ENCODE results near the gene IL1R1.

Gene IL1R1

DNA sequence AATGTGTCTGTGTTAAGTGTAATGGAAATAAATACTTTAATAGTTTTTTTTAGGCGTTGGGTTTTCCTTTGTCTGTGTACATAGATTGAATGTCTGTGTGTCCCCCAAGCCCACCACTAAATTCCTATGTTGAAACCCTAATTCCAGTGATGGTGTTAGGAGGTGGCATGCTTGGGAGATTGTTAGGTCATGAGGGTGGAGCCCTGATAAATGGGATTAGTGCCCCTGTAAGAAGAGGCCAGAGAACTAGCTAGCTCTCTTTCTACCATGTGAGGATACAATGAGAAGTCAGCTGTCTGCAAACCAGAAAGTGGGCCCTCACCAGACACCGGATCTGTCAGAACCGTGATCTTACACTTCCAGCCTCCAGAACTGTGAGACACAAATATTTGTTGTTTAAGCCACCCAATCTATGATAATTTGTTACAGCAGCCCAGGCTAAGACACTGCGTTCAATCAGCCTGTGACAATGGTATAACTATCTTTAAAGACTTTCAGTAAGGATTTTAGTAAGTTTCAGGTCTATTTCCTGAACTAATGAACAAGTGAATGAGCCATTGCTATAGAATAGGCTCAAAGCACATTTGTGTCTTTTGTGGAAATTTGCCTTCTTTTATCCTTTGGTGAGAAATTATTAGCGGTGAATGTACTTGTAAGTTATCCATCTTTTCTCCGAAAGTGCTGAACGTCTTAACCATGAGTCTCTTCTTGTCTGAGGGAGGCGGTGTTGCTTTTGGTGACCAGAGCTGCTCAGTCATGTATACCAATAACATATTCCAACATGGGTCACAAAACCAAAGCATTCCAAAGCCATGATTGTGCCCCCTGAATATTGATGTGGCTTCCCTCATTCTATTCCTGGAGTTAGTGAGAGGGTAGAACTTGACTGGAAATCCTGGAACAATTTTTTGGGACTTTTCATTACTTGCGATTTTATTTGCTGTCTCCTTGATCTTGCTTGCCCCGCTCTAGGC is 29.6 kb upstream of the IL1R1 start:
- Histone ChIP-seq H3K27me3 (no peaks in the 10 kb centered on the region), H3K36me3 (no peaks in the 10 kb centered on the region), H3K27ac (no peak overlapping the region), H3K9me3 (no peaks in the 10 kb centered on the region), H3K4me3 (ENCODE audit: low read depth in 1 of 2, low read length in 1 of 2) (no peak overlapping the region), H3K4me1 (ENCODE audit: control insufficient read depth in 1 of 2, insufficient read depth in 1 of 2, low read depth in 1 of 2, low read length in 1 of 2) (peaks cover 20 to 24% of the 10 kb centered on the region in 2 experiments)
- TF ChIP-seq, protein P1, sequence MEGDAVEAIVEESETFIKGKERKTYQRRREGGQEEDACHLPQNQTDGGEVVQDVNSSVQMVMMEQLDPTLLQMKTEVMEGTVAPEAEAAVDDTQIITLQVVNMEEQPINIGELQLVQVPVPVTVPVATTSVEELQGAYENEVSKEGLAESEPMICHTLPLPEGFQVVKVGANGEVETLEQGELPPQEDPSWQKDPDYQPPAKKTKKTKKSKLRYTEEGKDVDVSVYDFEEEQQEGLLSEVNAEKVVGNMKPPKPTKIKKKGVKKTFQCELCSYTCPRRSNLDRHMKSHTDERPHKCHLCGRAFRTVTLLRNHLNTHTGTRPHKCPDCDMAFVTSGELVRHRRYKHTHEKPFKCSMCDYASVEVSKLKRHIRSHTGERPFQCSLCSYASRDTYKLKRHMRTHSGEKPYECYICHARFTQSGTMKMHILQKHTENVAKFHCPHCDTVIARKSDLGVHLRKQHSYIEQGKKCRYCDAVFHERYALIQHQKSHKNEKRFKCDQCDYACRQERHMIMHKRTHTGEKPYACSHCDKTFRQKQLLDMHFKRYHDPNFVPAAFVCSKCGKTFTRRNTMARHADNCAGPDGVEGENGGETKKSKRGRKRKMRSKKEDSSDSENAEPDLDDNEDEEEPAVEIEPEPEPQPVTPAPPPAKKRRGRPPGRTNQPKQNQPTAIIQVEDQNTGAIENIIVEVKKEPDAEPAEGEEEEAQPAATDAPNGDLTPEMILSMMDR (IDR thresholded peaks at IDR 0.05) = no peak

DNA sequence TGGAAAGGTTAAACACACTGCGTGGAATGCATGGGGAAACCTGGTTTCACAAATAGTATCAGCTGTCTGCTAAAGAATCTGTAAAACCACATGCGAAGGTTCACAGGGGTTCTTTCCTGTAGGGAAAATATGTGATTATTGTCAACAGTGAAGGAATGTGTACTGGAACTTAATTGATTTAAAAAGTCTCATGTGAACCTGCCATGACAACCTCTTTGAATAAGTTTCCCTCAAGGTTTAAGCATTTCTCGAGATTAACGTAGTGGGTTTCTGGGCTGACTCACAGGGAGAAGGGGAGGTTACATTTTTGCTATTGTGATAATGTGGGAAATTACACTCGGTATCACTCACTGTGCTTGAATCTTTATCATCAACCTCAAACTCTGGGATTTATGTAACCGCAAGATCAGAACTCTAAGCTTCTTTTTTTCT is 28.2 kb upstream of the IL1R1 start:
- Histone ChIP-seq H3K9me3 (no peaks in the 10 kb centered on the region), H3K27ac (no peak overlapping the region), H3K27me3 (no peaks in the 10 kb centered on the region), H3K4me1 (ENCODE audit: control insufficient read depth in 1 of 2, insufficient read depth in 1 of 2, low read depth in 1 of 2, low read length in 1 of 2) (peaks cover 20 to 24% of the 10 kb centered on the region in 2 experiments), H3K36me3 (no peaks in the 10 kb centered on the region), H3K4me3 (ENCODE audit: low read depth in 1 of 2, low read length in 1 of 2) (no peak overlapping the region)
- TF ChIP-seq, protein P1 (IDR thresholded peaks at IDR 0.05) = no peak

DNA sequence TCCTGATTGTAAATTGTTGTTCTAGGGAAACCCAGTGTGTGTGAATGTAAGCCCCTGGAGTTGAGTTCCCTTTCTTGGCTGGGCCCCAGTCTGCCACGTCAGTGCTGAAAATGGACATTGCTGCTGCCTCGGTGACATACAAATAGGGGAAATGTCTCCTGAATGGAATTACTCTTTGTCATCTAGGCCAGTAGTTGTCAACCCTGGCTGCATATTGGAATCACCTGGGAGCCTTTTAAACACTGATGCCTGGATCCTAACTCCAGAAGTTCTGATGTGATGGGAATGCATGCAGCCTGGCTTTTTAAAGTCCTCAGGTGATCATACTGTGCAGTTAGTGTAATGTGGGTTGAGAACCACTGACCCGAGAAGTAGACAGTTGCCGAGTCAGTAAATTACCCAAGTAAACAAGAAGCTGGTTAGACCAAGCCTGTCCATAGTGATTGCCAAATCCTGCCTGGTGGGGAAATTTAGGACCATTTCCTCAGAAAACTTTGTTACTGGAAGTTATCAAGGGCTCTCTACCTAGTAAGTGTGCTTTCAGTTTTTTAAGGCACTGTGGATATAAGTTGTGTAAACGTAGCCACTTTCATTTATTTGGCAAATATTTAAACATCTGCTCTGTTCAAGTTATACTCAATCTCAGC is 27.6 kb upstream of the IL1R1 start:
- Histone ChIP-seq H3K9me3 (no peaks in the 10 kb centered on the region), H3K36me3 (no peaks in the 10 kb centered on the region), H3K27me3 (no peaks in the 10 kb centered on the region), H3K27ac (peak overlapping the region; percentile 31), H3K4me3 (ENCODE audit: low read depth in 1 of 2, low read length in 1 of 2) (no peak overlapping the region), H3K4me1 (ENCODE audit: control insufficient read depth in 1 of 2, insufficient read depth in 1 of 2, low read depth in 1 of 2, low read length in 1 of 2) (peaks cover 20 to 24% of the 10 kb centered on the region in 2 experiments)
- TF ChIP-seq, protein P1 (IDR thresholded peaks at IDR 0.05) = no peak

DNA sequence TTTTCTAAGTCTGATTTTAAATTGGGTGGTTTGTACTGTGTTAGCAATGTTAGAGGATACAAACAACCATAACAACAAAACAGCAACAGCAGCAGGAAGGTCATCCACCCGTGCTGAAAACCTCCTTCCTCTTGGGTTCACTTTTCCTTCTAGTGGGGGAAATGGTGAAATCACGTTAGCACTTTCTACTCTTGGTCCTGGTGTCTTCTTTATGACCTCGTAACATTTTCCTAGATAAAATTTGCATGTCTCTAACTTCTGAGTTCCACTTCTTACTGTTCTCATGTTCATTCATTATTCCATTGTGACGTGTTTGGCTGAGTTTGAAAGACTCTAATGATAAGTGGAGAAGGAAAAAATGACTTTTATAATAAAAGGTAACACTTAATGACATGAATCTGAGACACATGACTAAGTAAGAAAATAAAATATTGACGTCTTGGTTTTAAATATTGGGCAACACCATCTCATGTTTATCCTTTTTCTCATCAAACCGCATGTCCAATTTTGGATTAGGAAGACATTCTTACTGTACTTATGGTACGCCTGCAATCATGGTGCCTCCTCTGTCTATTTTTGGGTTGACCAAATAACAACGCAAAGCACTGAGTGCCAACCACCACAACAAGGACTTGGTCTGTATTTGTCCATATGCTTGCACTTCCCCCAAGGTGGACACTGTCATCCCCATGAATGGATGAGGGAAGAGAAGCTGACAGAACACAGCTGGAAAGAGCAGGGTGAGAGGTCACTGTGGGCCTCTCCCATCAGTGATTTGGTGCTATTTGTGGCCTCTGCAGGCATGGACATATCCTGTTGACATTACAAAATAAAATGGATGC is 25.7 kb upstream of the IL1R1 start:
- peaks cover 20 to 24% of the 10 kb centered on the region in 2 experiments for H3K4me1 ChIP-seq (ENCODE audit: control insufficient read depth in 1 of 2, insufficient read depth in 1 of 2, low read depth in 1 of 2, low read length in 1 of 2)
- no peaks in the 10 kb centered on the region for H3K27me3 ChIP-seq
- no peak overlapping the region for H3K27ac ChIP-seq

DNA sequence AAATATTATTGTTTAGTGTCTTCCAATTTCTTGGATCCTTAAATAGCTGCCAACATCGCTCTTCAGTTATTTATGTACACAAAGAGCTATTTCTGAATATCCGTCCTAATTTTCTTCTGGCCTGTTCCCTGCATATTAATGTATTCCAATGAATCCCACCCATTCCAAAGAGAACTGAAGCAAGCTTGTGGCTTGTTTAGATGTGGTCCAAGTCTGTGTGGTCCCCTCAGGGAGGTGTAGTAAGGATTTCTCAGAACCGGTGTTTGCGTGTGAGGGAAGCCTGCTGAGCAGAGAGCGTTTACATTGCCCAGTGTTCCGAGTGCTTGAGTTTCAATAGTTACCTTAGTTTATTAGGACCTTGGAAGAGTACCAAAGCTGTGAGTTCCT is 25.1 kb upstream of the IL1R1 start:
- Histone ChIP-seq H3K4me1 (ENCODE audit: control insufficient read depth in 1 of 2, insufficient read depth in 1 of 2, low read depth in 1 of 2, low read length in 1 of 2) (peaks cover 20 to 24% of the 10 kb centered on the region in 2 experiments), H3K9me3 (no peaks in the 10 kb centered on the region), H3K4me3 (ENCODE audit: low read depth in 1 of 2, low read length in 1 of 2) (no peak overlapping the region), H3K36me3 (no peaks in the 10 kb centered on the region), H3K27me3 (no peaks in the 10 kb centered on the region), H3K27ac (no peak overlapping the region)
- TF ChIP-seq, protein P1 (IDR thresholded peaks at IDR 0.05) = no peak

More for the DNA sequence above, 25.7 kb upstream of the IL1R1 start:
- Histone ChIP-seq H3K36me3 (no peaks in the 10 kb centered on the region), H3K4me3 (ENCODE audit: low read depth in 1 of 2, low read length in 1 of 2) (no peak overlapping the region), H3K9me3 (no peaks in the 10 kb centered on the region)
- TF ChIP-seq, protein P1 (IDR thresholded peaks at IDR 0.05) = no peak

All from neutrophil (primary cell).